ENCODE data around the gene UBE2E2.

Gene UBE2E2

DNA sequence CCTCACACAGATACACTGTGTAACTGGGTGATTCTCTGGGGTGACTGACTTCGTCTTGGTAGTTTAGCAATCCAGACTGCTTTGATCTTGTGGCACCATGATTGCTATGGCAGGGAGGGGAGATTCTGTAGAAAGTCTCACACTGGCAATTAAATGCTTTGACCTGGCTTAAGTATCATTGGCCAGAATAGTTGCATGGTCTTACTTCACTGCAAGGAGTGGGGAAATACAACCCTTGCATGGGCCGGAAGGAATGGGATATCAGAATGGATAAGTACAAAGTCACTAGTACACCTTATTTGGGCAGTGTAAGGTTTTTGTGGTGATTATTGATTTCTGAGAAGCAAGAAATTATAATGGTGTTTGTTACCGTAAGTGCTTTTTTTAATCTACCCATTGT is 153.8 kb downstream of the UBE2E2 start:
- DNase-seq (ENCODE audit: low read depth) = no peak
- no peak overlapping the region for H3K4me3 ChIP-seq (ENCODE audit: control insufficient read depth, low read depth, low read length)
- TF ChIP-seq, protein P1, sequence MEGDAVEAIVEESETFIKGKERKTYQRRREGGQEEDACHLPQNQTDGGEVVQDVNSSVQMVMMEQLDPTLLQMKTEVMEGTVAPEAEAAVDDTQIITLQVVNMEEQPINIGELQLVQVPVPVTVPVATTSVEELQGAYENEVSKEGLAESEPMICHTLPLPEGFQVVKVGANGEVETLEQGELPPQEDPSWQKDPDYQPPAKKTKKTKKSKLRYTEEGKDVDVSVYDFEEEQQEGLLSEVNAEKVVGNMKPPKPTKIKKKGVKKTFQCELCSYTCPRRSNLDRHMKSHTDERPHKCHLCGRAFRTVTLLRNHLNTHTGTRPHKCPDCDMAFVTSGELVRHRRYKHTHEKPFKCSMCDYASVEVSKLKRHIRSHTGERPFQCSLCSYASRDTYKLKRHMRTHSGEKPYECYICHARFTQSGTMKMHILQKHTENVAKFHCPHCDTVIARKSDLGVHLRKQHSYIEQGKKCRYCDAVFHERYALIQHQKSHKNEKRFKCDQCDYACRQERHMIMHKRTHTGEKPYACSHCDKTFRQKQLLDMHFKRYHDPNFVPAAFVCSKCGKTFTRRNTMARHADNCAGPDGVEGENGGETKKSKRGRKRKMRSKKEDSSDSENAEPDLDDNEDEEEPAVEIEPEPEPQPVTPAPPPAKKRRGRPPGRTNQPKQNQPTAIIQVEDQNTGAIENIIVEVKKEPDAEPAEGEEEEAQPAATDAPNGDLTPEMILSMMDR (conservative IDR thresholded peaks at IDR 0.05; ENCODE audit: control insufficient read depth, insufficient read depth, low read depth, low read length) = no peak

- TF ChIP-seq, protein P1 (conservative IDR thresholded peaks at IDR 0.05; ENCODE audit: control insufficient read depth, insufficient read depth, low read depth, low read length) = no peak
- H3K4me3 ChIP-seq (ENCODE audit: control insufficient read depth, low read depth, low read length) = no peak overlapping the region
- DNase-seq (ENCODE audit: low read depth) = no peak
Observed at GRCh38 chr3:23359116-23359515, 156.0 kb downstream of the UBE2E2 start.

- DNase-seq (ENCODE audit: low read depth) = no peak
- TF ChIP-seq, protein P1 (conservative IDR thresholded peaks at IDR 0.05; ENCODE audit: control insufficient read depth, insufficient read depth, low read depth, low read length) = no peak
Observed at GRCh38 chr3:23365066-23365465, 161.9 kb downstream of the UBE2E2 start.

GRCh38 chr3:23368731-23369130 is 165.6 kb downstream of the UBE2E2 start:
- TF ChIP-seq, protein P1 (conservative IDR thresholded peaks at IDR 0.05; ENCODE audit: control insufficient read depth, insufficient read depth, low read depth, low read length) = no peak
- no peak for DNase-seq (ENCODE audit: low read depth)
- H3K4me3 ChIP-seq (ENCODE audit: control insufficient read depth, low read depth, low read length) = no peak overlapping the region

More at GRCh38 chr3:23365066-23365465, 161.9 kb downstream of the UBE2E2 start:
- no peak overlapping the region for H3K4me3 ChIP-seq (ENCODE audit: control insufficient read depth, low read depth, low read length)

- TF ChIP-seq, protein P1 (conservative IDR thresholded peaks at IDR 0.05; ENCODE audit: control insufficient read depth, insufficient read depth, low read depth, low read length) = peak; percentile 28
- H3K4me3 ChIP-seq (ENCODE audit: control insufficient read depth, low read depth, low read length) = no peak overlapping the region
- peak; percentile 49 for DNase-seq (ENCODE audit: low read depth)
Observed at GRCh38 chr3:23372285-23372684, 169.2 kb downstream of the UBE2E2 start.

GRCh38 chr3:23376516-23377248 is 173.6 kb downstream of the UBE2E2 start:
- TF ChIP-seq, protein P1 (conservative IDR thresholded peaks at IDR 0.05; ENCODE audit: control insufficient read depth, insufficient read depth, low read depth, low read length) = no peak
- peak; percentile 4 for DNase-seq (ENCODE audit: low read depth)
- H3K4me3 ChIP-seq (ENCODE audit: control insufficient read depth, low read depth, low read length) = no peak overlapping the region

All from fibroblast of mammary gland (primary cell).